ENCODE results near the gene ZCCHC17.
A peak's percentile ranks its signal among the peaks of the same experiment; 100 is the strongest.
"Not testable (repeated sequence)": the region's sequence is repeated elsewhere in the genome, so short reads cannot be mapped to it uniquely, and the experiment has no call there.

ZCCHC17 gene

GRCh38 chr1:31371121-31371959, 74.5 kb downstream of the ZCCHC17 start:
- no peak for DNase-seq

DNA sequence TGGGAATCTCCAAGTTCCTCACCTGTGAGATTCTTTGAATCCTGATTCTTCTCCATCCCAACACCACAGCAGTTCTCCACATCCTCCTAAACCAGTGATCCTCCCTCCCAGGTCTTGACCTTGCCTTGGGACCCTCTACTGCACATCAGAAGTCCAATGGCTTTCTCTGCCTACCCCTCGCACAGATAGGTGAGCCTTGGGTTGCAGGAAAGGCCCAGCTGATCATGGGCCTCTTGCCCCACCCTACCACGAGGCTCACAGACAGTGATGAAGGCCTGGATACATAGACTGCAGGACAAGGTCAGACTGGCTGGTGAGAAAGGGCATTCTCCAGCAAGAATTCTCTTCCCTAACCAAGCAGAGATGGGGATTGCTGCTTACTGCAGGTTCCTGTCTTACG, 75.2 kb downstream of the ZCCHC17 start:
- DNase-seq, result no peak

GRCh38 chr1:31372751-31373055, 75.9 kb downstream of the ZCCHC17 start:
- DNase-seq, result no peak

- DNase-seq, result no peak
These were observed 76.4 kb downstream of the ZCCHC17 start, which contains the start of gene FABP3 for GRCh38 chr1:31373056-31373896. Gene FABP3, minus strand, starts transcription at chr1:31373076. Its CDS starts 62 bp downstream, at chr1:31373014.

DNA sequence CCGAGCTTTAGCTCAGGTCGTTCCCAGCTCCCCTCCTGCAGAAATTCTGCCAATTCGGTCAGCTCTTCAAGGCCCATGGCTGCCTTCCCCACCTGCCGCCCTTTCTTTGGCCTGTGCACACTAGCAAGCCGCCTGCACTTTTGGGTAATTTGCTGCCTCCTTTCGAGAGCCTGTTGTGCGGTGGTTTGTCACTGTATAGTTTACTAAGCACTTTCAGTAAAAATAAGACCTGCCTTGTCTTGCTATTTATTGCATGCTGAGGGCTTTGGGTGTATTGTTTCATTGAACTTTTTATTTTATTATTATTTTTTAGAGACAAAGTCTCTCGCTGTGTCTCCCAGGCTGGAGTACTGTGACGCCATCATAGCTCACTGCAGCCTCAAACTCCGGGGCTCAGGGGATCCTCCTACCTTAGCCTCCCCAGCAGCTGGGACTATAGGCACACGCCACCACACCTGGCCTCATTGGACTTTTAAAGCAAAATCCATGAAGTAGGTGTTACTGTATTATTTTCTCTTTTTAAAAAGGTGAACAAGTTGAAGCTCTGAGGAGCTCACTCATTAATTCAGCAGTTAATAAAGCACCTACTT, 77.2 kb downstream of the ZCCHC17 start:
- no peak for DNase-seq

GRCh38 chr1:31374511-31375196, 77.8 kb downstream of the ZCCHC17 start:
- DNase-seq, result no peak

DNA sequence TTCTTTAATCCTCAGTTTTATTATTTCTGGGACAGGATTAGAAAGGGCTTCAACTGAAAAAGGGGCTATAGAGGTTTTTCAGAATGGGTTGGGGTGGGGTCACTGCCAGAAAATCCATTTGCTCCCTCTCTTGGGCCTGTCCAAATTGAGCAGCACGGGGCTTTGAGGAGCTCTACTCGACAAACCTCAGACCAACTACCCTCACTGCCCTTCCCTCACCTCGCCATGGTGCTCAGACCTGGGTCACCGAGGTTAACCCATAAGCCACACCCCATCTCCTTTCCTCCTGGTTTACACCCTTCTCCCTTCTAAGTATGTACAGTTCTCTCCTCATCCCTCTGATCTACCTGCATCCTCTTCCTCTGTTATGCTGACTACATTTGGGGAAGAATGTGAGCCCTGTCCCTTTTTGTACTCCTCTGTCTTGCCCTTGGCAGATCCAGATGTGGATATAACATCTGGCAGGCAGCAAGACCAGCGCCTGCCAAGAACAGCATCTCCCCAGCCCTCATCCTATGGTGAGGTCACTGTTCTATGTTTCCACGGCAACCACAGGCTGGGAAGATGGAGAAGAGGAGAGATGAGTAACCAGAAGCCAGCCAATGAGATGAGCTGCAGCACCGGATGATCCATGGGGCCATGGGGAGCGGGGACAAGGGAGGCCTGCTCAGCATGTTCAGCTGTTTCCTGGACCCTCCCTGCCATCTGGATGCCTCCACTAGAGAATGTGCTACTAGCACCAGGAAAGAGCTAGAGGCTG, 79.7 kb downstream of the ZCCHC17 start:
- no peak for DNase-seq

DNA sequence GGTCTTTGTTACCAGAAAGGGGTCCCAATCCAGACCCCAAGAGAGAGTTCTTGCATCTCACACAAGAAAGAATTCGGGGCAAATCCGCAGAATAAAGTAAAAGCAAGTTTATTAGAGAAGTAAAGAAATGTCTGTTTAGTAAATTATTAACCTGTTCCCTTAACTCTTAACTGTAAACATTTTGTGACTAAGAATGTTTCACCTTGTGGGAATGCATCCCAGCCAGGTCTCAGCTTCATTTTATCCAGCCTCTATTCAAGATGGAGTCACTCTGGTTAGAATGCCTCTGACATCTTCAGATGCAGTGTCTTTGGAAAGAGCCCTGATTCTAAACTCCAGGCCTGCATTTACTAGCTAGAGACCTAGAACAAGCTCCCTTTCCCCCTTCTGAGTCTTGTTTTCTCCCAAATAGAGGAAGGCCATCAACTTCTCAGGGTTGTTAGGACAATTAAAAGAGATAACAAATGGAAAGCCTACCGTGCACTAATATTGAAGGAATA, 80.6 kb downstream of the ZCCHC17 start:
- no peak for DNase-seq

- DNase-seq, result no peak
These were observed 81.2 kb downstream of the ZCCHC17 start for GRCh38 chr1:31378001-31378400.

GRCh38 chr1:31380181-31380580, 83.3 kb downstream of the ZCCHC17 start:
- DNase-seq, result no peak

DNA sequence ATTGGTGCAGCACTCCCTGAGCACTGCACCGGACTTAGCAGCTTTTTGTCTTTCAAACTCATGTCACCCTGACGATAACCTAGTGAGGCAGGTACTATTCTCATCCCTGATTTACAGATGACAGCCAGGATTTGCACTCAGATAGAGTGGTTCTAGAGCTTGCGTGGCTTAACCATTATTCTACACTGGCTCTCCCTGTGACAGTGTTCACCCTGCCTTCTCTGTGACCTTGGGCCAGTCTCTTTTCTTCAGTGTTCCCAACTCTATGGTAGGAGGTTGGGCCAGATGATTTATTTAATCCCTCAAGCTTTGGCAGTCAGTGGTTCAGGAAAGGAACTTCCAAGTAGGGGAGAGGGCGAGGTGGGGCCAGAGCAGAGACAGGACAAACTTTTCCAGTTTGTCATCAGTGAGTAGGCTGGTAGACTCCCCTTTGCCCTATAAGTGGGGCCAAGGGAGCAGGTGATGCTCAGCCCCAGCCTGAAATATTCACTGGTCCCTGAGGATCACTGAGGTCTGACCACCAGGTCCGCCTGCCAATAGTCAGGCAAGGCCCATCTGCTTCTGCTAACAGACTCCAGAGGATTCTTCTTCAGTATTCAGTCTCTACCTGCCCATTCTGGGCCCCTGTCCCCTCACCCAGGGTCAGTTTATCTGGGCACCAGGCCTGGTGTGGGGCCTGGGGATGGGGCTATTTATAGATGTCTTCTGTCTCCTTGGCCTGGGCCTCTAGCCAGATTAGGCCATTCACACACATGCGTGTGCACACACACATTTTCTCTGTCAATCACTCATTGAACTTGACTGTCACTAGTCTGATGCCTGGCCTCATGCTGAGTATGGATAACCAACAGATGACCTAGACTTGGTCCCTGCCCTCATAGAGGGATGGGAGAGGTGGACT, 84.8 kb downstream of the ZCCHC17 start:
- DNase-seq, result no peak

- no peak for DNase-seq
These were observed 85.7 kb downstream of the ZCCHC17 start for GRCh38 chr1:31382379-31382989.

GRCh38 chr1:31383967-31384366, 87.1 kb downstream of the ZCCHC17 start:
- no peak for DNase-seq

- DNase-seq, result not testable (repeated sequence)
These were observed 89.9 kb downstream of the ZCCHC17 start for GRCh38 chr1:31386576-31387243.

DNA sequence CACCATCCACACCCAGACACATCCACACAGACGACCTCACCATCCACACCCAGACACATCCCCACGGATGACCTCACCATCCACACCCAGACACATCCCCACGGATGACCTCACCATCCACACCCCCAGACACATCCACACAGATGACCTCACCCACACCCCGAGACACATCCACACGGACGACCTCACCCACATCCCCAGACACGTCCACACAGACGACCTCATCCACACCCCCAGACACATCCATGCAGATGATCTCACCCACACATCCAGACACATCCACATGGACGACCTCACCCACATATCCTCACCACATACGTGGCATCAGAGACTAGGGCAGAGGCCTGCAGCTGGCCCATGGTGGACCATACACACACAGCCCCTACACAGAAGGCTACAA, 90.8 kb downstream of the ZCCHC17 start:
- no peak for DNase-seq

DNA sequence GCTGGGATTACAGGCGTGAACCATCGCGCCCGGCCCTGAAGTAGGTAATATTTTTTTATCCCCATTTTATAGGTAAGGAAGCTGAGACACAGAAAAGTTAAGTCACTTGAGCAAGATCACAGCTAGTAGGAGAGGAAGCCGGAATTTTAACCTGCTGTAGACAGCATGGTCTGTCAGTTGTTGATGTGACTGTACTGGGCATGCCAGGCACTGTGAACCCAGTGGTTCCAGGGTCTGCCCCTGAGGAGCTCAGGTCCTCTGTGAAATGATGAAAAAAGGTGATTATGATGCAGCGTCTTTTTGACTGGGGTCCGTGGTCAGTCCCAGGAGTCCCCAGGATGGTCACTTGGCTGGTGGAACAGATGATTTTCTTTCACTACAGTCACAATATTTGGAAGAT, 92.8 kb downstream of the ZCCHC17 start:
- DNase-seq, result no peak

DNA sequence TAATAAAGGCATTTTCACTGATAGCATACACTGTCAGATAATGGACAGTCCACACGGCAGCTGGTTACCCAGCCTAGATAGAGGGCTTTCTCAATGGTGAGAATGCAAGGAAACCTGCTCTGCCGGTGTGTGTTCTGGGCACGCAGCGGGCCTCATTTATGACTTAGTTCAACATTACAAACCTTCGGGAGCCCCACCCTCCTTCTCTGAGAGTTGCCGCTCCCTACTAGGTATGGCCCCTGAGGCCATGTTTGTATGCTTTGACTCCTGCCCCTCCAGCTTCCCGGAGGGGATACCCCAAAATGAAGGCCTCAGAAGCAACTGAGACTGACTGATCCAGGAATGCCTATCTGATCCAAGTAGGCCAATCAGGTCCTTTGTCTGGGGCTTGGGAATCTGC, 93.2 kb downstream of the ZCCHC17 start:
- DNase-seq, result no peak

DNA sequence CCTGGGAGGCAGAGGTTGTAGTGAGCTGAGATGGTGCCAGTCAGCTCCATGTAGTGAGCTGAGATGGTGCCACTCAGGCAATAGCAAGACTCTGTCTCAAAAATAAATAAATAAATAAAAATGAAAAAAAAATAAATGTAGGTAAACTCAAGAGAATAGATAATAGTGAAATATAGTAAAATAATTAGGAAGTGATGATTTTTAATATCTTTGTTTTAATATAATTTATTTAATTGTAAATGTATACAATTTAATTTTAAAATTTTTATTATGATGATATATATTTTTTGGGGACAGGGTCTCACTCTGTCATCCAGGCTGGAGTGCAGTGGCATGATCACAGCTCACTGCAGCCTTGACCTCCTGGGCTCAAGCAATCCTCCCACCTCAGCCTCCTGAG, 96.6 kb downstream of the ZCCHC17 start:
- no peak for DNase-seq

DNA sequence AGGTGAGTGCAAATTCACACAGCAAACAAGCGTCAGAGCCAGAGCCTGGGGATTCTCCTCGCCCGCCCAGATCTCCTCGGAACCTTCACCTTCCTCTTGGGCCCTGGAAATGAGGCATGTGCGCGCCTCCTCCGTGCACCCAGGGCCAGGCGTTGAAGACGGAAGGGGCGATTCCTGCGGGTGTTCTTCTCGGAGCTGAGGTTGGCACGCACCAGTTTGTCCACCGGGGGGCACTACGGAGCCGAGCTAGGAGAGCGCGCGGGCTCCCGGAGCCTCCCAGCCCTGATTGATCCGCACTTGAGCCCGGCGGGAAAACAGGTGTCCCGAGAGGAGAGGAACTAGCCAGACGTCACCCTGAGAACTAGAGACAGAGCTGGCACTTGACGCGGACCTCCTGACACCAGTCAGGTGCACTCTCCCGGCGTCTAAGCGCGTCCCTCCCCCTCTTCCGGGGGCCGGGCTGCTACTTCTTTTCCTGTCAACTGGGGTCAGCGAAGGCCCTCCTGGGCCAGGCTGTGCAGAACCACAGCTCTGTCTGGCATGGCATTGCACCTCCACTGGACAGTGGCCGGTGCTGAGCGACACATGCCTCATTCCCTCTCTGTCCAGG, 97.9 kb downstream of the ZCCHC17 start:
- peak; percentile 69 for DNase-seq

Data from CD4-positive, alpha-beta T cell treated with Interleukin-17A for 1 hour (primary cell).